H9 (cell line): ENCODE measurements around the gene SPATS1. TPM values are rescaled to one million over a fixed set of nuclear protein-coding genes. Genes with fewer than 3 reads are reported as not detected.

Experiments
- DNase-seq: peaks from one replicate; pipeline ENCODE4 v3.0.0-alpha.2; 2017
- H2AFZ ChIP-seq: one replicate; pipeline ENCODE4 v1.6.1; 2013; ENCODE audit warnings: mild to moderate bottlenecking, low read length, control low read depth, moderate library complexity
- H2AK5ac ChIP-seq: 2 replicates; pipeline ENCODE4 v1.6.1; 2013; ENCODE audit warnings: low read length, control low read depth, mixed read lengths; ENCODE audit not compliant: insufficient read length
- H2BK120ac ChIP-seq: one replicate; pipeline ENCODE4 v1.6.1; 2013; ENCODE audit warnings: low read depth, mild to moderate bottlenecking, low read length, control low read depth, inconsistent platforms; ENCODE audit not compliant: poor library complexity, severe bottlenecking
- H2BK12ac ChIP-seq: 2 replicates; pipeline ENCODE4 v1.6.1; 2013; ENCODE audit warnings: low read length, control low read depth, mixed read lengths, low read depth; ENCODE audit not compliant: insufficient read length
- H2BK15ac ChIP-seq: 2 replicates; pipeline ENCODE4 v1.6.1; 2013; ENCODE audit warnings: low read depth, low read length, control low read depth
- H2BK20ac ChIP-seq: one replicate; pipeline ENCODE4 v1.6.1; 2013; ENCODE audit warnings: low read depth, mild to moderate bottlenecking, low read length, control low read depth, inconsistent platforms; ENCODE audit not compliant: poor library complexity, severe bottlenecking
- H2BK5ac ChIP-seq: 2 replicates; pipeline ENCODE4 v1.6.1; 2013; ENCODE audit warnings: low read length, control low read depth, mixed read lengths; ENCODE audit not compliant: insufficient read length
- H3K14ac ChIP-seq: 2 replicates; pipeline ENCODE4 v1.6.1; 2013; ENCODE audit warnings: low read length, control low read depth; ENCODE audit not compliant: insufficient read depth
- H3K18ac ChIP-seq: 2 replicates; pipeline ENCODE4 v1.6.1; 2013; ENCODE audit warnings: low read depth, mild to moderate bottlenecking, mixed read lengths, low read length, control low read depth; ENCODE audit not compliant: insufficient read length
- H3K23ac ChIP-seq: 2 replicates; pipeline ENCODE4 v1.6.1; 2013; ENCODE audit warnings: low read length, control low read depth, mixed read lengths, low read depth; ENCODE audit not compliant: insufficient read length
- H3K23me2 ChIP-seq: 2 replicates; pipeline ENCODE4 v1.6.1; 2013; ENCODE audit warnings: low read depth, mild to moderate bottlenecking, mixed read lengths, low read length, control low read depth; ENCODE audit not compliant: insufficient read length, poor library complexity, severe bottlenecking
- H3K27ac ChIP-seq: 2 replicates; pipeline ENCODE4 v1.5.1; 2013; ENCODE audit warnings: low read length, control low read depth, mixed read lengths, low read depth; ENCODE audit not compliant: insufficient read length
- H3K27me3 ChIP-seq: 2 replicates; pipeline ENCODE4 v1.6.1; 2013; ENCODE audit warnings: low read length, control low read depth, inconsistent platforms; ENCODE audit not compliant: insufficient read depth
- H3K4ac ChIP-seq: 2 replicates; pipeline ENCODE4 v1.6.1; 2013; ENCODE audit warnings: low read depth, mild to moderate bottlenecking, control low read depth, inconsistent platforms, low read length, moderate library complexity
- H3K4me1 ChIP-seq: 2 replicates; pipeline ENCODE4 v1.6.1; 2013; ENCODE audit warnings: low read length, control low read depth, inconsistent platforms; ENCODE audit not compliant: insufficient read depth
- H3K4me2 ChIP-seq: 2 replicates; pipeline ENCODE4 v1.6.1; 2013; ENCODE audit warnings: low read length, control low read depth, mixed read lengths; ENCODE audit not compliant: insufficient read length, insufficient read depth
- H3K56ac ChIP-seq: 2 replicates; pipeline ENCODE4 v1.6.1; 2013; ENCODE audit warnings: low read depth, mild to moderate bottlenecking, mixed read lengths, low read length, control low read depth; ENCODE audit not compliant: insufficient read length
- H3K79me1 ChIP-seq: 2 replicates; pipeline ENCODE4 v1.6.1; 2013; ENCODE audit warnings: low read depth, mild to moderate bottlenecking, moderate library complexity, low read length, control low read depth, inconsistent platforms; ENCODE audit not compliant: insufficient read depth, poor library complexity, severe bottlenecking
- H3K79me2 ChIP-seq: 2 replicates; pipeline ENCODE4 v1.6.1; 2013; ENCODE audit warnings: low read length, control low read depth, inconsistent platforms; ENCODE audit not compliant: insufficient read depth
- H3K9ac ChIP-seq: 2 replicates; pipeline ENCODE4 v1.6.1; 2013; ENCODE audit warnings: low read length, control low read depth, mixed read lengths; ENCODE audit not compliant: insufficient read length; ENCODE audit errors: extremely low read depth
- H3K9me3 ChIP-seq: one replicate; pipeline ENCODE4 v1.6.1; 2013; ENCODE audit warnings: low read depth, low read length, inconsistent platforms; ENCODE audit not compliant: control insufficient read depth
- H3T11ph ChIP-seq: one replicate; pipeline ENCODE4 v1.6.1; 2013; ENCODE audit warnings: mild to moderate bottlenecking, low read length, control low read depth, inconsistent platforms
- H4K20me1 ChIP-seq: one replicate; pipeline ENCODE4 v1.6.1; 2013; ENCODE audit not compliant: control insufficient read depth, insufficient read length, insufficient read depth
- H4K5ac ChIP-seq: 2 replicates; pipeline ENCODE4 v1.6.1; 2013; ENCODE audit warnings: low read depth, mild to moderate bottlenecking, mixed read lengths, low read length, control low read depth; ENCODE audit not compliant: insufficient read length
- H4K8ac ChIP-seq: replicated peaks from 2 replicates; pipeline ENCODE4 v1.6.1; 2013; ENCODE audit warnings: low read length, control low read depth, mixed read lengths, low read depth; ENCODE audit not compliant: insufficient read length
- H4K91ac ChIP-seq: 2 replicates; pipeline ENCODE4 v1.6.1; 2013; ENCODE audit warnings: low read depth, mild to moderate bottlenecking, moderate library complexity, mixed read lengths, low read length, control low read depth; ENCODE audit not compliant: insufficient read length
- H3K27ac Mint-ChIP-seq, 3 experiments: 2 replicates in 2 of 3; 3 replicates in 1 of 3; pipeline ENCODE4 v1.8.0; 2020 to 2021; ENCODE audit warnings: mixed read lengths in 3 of 3, mild to moderate bottlenecking in 1 of 3, moderate library complexity in 1 of 3
- H3K27me3 Mint-ChIP-seq: 2 replicates; pipeline ENCODE4 v1.8.0; 2021; ENCODE audit warnings: low read depth, mild to moderate bottlenecking, moderate library complexity, mixed read lengths
- H3K36me3 Mint-ChIP-seq, 3 experiments: 2 replicates in 2 of 3; 3 replicates in 1 of 3; pipeline ENCODE4 v1.8.0; 2020 to 2021; ENCODE audit warnings: low read depth in 3 of 3, mixed read lengths in 3 of 3; ENCODE audit not compliant: insufficient read depth in 1 of 3
- H3K4me1 Mint-ChIP-seq, 2 experiments: 2 replicates each; pipeline ENCODE4 v1.8.0; 2020; ENCODE audit warnings: mixed read lengths in 2 of 2
- H3K4me3 Mint-ChIP-seq, 2 experiments: 2 replicates in 1 of 2; 3 replicates in 1 of 2; pipeline ENCODE4 v1.8.0; 2020 to 2021; ENCODE audit warnings: mild to moderate bottlenecking in 2 of 2, mixed read lengths in 2 of 2, moderate library complexity in 1 of 2
- H3K9me3 Mint-ChIP-seq, 2 experiments: 2 replicates in 1 of 2; 3 replicates in 1 of 2; pipeline ENCODE4 v1.8.0; 2020; ENCODE audit warnings: mild to moderate bottlenecking in 2 of 2, mixed read lengths in 2 of 2, moderate library complexity in 1 of 2
- WGBS: extraction: QIAGEN DNeasy Blood & Tissue Kit; methylation state at CpG from one replicate; pipeline ENCODE4 v1.1.7; 2013; ENCODE audit warnings: missing lambda C conversion rate, low lambda C conversion rate, mixed read lengths; ENCODE audit not compliant: insufficient read length; ENCODE audit errors: extremely low coverage; 5-methylcytosine and 5-hydroxymethylcytosine counted together
- total RNA-seq: library from RNA; stranded (reverse); gene quantifications from 2 replicates; pipeline ENCODE4 v1.2.1, GENCODE V29; 2021
- TF ChIP-seq, protein P1 (sequence below): fragments of 200-600 bp; sonication (generic); conservative IDR thresholded peaks from 3 replicates; pipeline ENCODE4 v1.8.0; 2021; ENCODE audit warnings: antibody characterized with exemption, mild to moderate bottlenecking

SPATS1 gene
- total RNA-seq, 1 experiment from 2014 or later, result not detected

DNA sequence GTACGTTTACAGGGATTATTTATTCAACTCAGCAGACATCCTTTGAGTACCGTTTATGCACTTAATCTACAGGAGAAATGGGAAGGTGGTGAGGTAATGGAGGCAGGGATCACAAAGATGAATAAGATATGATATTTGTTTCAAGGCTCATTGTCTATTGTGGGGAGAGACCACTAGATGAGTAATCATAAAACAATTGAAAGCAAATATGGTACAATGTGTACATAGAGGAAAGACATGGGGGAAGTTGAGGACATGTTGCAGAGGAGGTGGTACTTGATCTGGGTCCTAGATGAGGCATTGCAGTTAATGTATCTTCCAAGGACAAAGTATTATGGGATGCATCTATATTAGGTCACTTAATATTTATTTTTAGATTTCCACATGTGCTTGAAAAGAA is 31.3 kb downstream of the SPATS1 start:
- peaks cover 12% of the 10 kb centered on the region for H3K27me3 Mint-ChIP-seq
- H2BK15ac ChIP-seq, result no peak overlapping the region
- H4K5ac ChIP-seq, result no peak overlapping the region
- no peaks in the 10 kb centered on the region for H3K4me1 Mint-ChIP-seq
- no peaks in the 10 kb centered on the region for H4K20me1 ChIP-seq
- H2AFZ ChIP-seq, result no peak overlapping the region
- no CpG with 5 or more reads among the region's 2 CpGs for WGBS
- no peak overlapping the region for H2BK20ac ChIP-seq
- no peak overlapping the region for H2AK5ac ChIP-seq
- no peak overlapping the region for H3K56ac ChIP-seq
- H3T11ph ChIP-seq, result no peak overlapping the region
- H3K4me1 ChIP-seq, result no peaks in the 10 kb centered on the region
- no peaks in the 10 kb centered on the region for H3K9me3 ChIP-seq
- no peaks in the 10 kb centered on the region for H3K79me1 ChIP-seq
- no peak overlapping the region for H3K4me3 Mint-ChIP-seq
- no peak overlapping the region for H2BK5ac ChIP-seq
- no peak overlapping the region for H2BK12ac ChIP-seq
- no peaks in the 10 kb centered on the region for H3K36me3 Mint-ChIP-seq
- H3K9me3 Mint-ChIP-seq, result no peaks in the 10 kb centered on the region
- no peak overlapping the region for H3K23ac ChIP-seq
- DNase-seq, result no peak
- no peak overlapping the region for H3K4me2 ChIP-seq
- no peaks in the 10 kb centered on the region for H3K27me3 ChIP-seq
- no peak overlapping the region for H3K14ac ChIP-seq
- no peak overlapping the region for H3K18ac ChIP-seq
- H3K79me2 ChIP-seq, result no peaks in the 10 kb centered on the region
- H3K27ac Mint-ChIP-seq, result no peak overlapping the region
- H2BK120ac ChIP-seq, result no peak overlapping the region
- TF ChIP-seq, protein P1, sequence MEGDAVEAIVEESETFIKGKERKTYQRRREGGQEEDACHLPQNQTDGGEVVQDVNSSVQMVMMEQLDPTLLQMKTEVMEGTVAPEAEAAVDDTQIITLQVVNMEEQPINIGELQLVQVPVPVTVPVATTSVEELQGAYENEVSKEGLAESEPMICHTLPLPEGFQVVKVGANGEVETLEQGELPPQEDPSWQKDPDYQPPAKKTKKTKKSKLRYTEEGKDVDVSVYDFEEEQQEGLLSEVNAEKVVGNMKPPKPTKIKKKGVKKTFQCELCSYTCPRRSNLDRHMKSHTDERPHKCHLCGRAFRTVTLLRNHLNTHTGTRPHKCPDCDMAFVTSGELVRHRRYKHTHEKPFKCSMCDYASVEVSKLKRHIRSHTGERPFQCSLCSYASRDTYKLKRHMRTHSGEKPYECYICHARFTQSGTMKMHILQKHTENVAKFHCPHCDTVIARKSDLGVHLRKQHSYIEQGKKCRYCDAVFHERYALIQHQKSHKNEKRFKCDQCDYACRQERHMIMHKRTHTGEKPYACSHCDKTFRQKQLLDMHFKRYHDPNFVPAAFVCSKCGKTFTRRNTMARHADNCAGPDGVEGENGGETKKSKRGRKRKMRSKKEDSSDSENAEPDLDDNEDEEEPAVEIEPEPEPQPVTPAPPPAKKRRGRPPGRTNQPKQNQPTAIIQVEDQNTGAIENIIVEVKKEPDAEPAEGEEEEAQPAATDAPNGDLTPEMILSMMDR, result no peak
- H4K8ac ChIP-seq, result no peak overlapping the region
- no peak overlapping the region for H3K27ac ChIP-seq
- H3K23me2 ChIP-seq, result no peaks in the 10 kb centered on the region
- no peak overlapping the region for H3K9ac ChIP-seq
- H3K4ac ChIP-seq, result no peak overlapping the region
- H4K91ac ChIP-seq, result no peak overlapping the region
